Upper lobe of left lung (tissue), 6 donors: Measurements from ENCODE around the gene ATXN7L3. TPM values are rescaled to one million over a fixed set of nuclear protein-coding genes. Genes with fewer than 3 reads are reported as not detected.

Source experiments
- ATAC-seq, 2 donors: fragments of 200-7000 bp; cut with Tn5 transposase; one replicate each; pipeline ENCODE4 v1.9.1; 2022; ENCODE audit warnings: mild to moderate bottlenecking in 2 of 2, moderate library complexity in 2 of 2; ENCODE audit not compliant: low FRiP score in 2 of 2
- DNase-seq, 2 donors: peaks; one replicate each; pipeline ENCODE4 v3.0.0-alpha.2; 2019 to 2020
- H3K27ac ChIP-seq, 4 donors: fragments of 200-600 bp; sonication (generic); one replicate each; pipeline ENCODE4 v1.5.1; 2016 to 2019
- H3K27me3 ChIP-seq, 4 donors: fragments of 200-600 bp; sonication (generic); one replicate each; pipeline ENCODE4 v1.5.1; 2017 to 2019
- H3K36me3 ChIP-seq, 4 donors: fragments of 200-600 bp; sonication (generic); one replicate each; pipeline ENCODE4 v1.5.1; 2016 to 2019
- H3K4me1 ChIP-seq, 4 donors: fragments of 200-600 bp; sonication (generic); one replicate each; pipeline ENCODE4 v1.5.1; 2018 to 2019
- H3K4me3 ChIP-seq, 4 donors: fragments of 200-600 bp; sonication (generic); one replicate each; pipeline ENCODE4 v1.5.1; 2017 to 2019; ENCODE audit warnings: mild to moderate bottlenecking in 2 of 4, moderate library complexity in 1 of 4
- H3K9me3 ChIP-seq, 4 donors: fragments of 200-600 bp; sonication (generic); one replicate each; pipeline ENCODE4 v1.5.1; 2018 to 2019
- CTCF ChIP-seq, 6 experiments: fragments of 450-650 bp in 4 of 6; fragments of 200-600 bp in 2 of 6; sonication (generic) in 2 of 6; IDR thresholded peaks; one replicate each; pipeline ENCODE4 v1.5.1; 2016 to 2019; ENCODE audit warnings: antibody characterized with exemption in 6 of 6
- EP300 ChIP-seq, 4 donors: sonication (generic); formaldehyde crosslinking; IDR thresholded peaks; one replicate each; pipeline ENCODE4 v1.5.1; 2017; ENCODE audit warnings: antibody characterized with exemption in 4 of 4, control low read depth in 2 of 4
- POLR2A ChIP-seq, 4 donors: fragments of 450-650 bp; IDR thresholded peaks; one replicate each; pipeline ENCODE4 v1.5.1; 2016 to 2017; ENCODE audit warnings: antibody characterized with exemption in 4 of 4, mild to moderate bottlenecking in 2 of 4
- POLR2AphosphoS5 ChIP-seq, 2 donors: sonication (generic); formaldehyde crosslinking; IDR thresholded peaks; one replicate each; pipeline ENCODE4 v1.5.1; 2017; ENCODE audit warnings: antibody characterized with exemption in 2 of 2
- WGBS, 2 donors: methylation state at CpG; one replicate each; pipeline ENCODE4 v1.1.5; 2017 to 2018; 5-methylcytosine and 5-hydroxymethylcytosine counted together
- total RNA-seq, 6 donors: library from RNA; depleted of rRNA in 4 of 6; stranded (reverse); fragments of >200 nt in 4 of 6; gene quantifications; one replicate each; pipeline versions ENCODE4 v1.1.0 to v1.2.1, GENCODE V29; 2016 to 2021
- donor health status: DM: no; HTN: no; CAD: no; lungs with moderate emphysema.
- donor health status: DM: no; HTN: yes; CAD: no; lungs with severe emphysema.

The ATXN7L3 gene
- total RNA-seq, 6 donors from 2014 or later: 41.4 to 79.0 (median 46.9) TPM

- Histone ChIP-seq H3K27ac (peak overlapping the region in 3 of 4 donors; percentile 12 to 27 (median 19)), H3K27me3 (no peaks in the 10 kb centered on the region), H3K4me3 (no peak overlapping the region), H3K9me3 (no peaks in the 10 kb centered on the region), H3K4me1 (peaks cover 12 to 29% (median 19%) of the 10 kb centered on the region in 4 donors), H3K36me3 (peaks cover 19 to 78% (median 52%) of the 10 kb centered on the region in 4 donors)
- TF ChIP-seq POLR2A (IDR thresholded peaks at IDR 0.05): no peak
- TF ChIP-seq EP300 (IDR thresholded peaks at IDR 0.05): no peak
- ATAC-seq (peak; percentile 3 to 18), DNase-seq (no peak)
- 60 to 65% methylated on average over 3 to 7 of the region's 7 CpGs for WGBS, 2 donors
These were observed 7.7 kb downstream of the ATXN7L3 start for GRCh38 chr17:44191941-44192496.

- ATAC-seq: no peak
- Histone ChIP-seq H3K36me3 (peaks cover 19 to 72% (median 48%) of the 10 kb centered on the region in 4 donors), H3K4me1 (peaks cover 12 to 28% (median 18%) of the 10 kb centered on the region in 4 donors), H3K27ac (peak overlapping the region in 1 of 4 donors; percentile 27), H3K9me3 (no peaks in the 10 kb centered on the region), H3K27me3 (no peaks in the 10 kb centered on the region), H3K4me3 (no peak overlapping the region)
- WGBS, 2 donors: 76 to 84% methylated on average over 5 of the region's 5 CpGs
- TF ChIP-seq CTCF (IDR thresholded peaks at IDR 0.05) (no peak), POLR2AphosphoS5 (IDR thresholded peaks at IDR 0.05) (no peak), POLR2A (IDR thresholded peaks at IDR 0.05) (no peak), EP300 (IDR thresholded peaks at IDR 0.05) (no peak)
- DNase-seq: no peak
These were observed 8.3 kb downstream of the ATXN7L3 start for GRCh38 chr17:44191369-44191768.

GRCh38 chr17:44190481-44190880 lies 9.2 kb downstream of the ATXN7L3 start:
- Histone ChIP-seq H3K4me1 (peaks cover 17 to 36% (median 23%) of the 10 kb centered on the region in 4 donors), H3K9me3 (no peaks in the 10 kb centered on the region), H3K27ac (no peak overlapping the region), H3K36me3 (peaks cover 19 to 63% (median 39%) of the 10 kb centered on the region in 4 donors), H3K4me3 (no peak overlapping the region), H3K27me3 (no peaks in the 10 kb centered on the region)
- no peak for TF ChIP-seq EP300 (IDR thresholded peaks at IDR 0.05)
- TF ChIP-seq POLR2AphosphoS5 (IDR thresholded peaks at IDR 0.05): no peak
- TF ChIP-seq POLR2A (IDR thresholded peaks at IDR 0.05): no peak
- no peak for TF ChIP-seq CTCF (IDR thresholded peaks at IDR 0.05)
- no peak for DNase-seq
- WGBS, 2 donors: 88 to 91% methylated on average over 10 of the region's 10 CpGs
- ATAC-seq: no peak

GRCh38 chr17:44188576-44189403 lies 10.9 kb downstream of the ATXN7L3 start:
- no peak for DNase-seq

More at GRCh38 chr17:44188576-44189403, 10.9 kb downstream of the ATXN7L3 start:
- TF ChIP-seq POLR2AphosphoS5 (IDR thresholded peaks at IDR 0.05) (no peak), CTCF (IDR thresholded peaks at IDR 0.05) (no peak)
- Histone ChIP-seq H3K4me1 (peaks cover 28 to 48% (median 37%) of the 10 kb centered on the region in 4 donors), H3K27ac (peak overlapping the region in 2 of 4 donors; percentile 97 to 98), H3K4me3 (no peak overlapping the region), H3K36me3 (peaks cover 3 to 46% (median 22%) of the 10 kb centered on the region in 4 donors), H3K9me3 (no peaks in the 10 kb centered on the region), H3K27me3 (no peaks in the 10 kb centered on the region)
- no peak for ATAC-seq
- 85 to 92% methylated on average over 7 to 12 of the region's 12 CpGs for WGBS, 2 donors
